ENCODE measurements around the gene ZSWIM5.

Gene ZSWIM5

DNA sequence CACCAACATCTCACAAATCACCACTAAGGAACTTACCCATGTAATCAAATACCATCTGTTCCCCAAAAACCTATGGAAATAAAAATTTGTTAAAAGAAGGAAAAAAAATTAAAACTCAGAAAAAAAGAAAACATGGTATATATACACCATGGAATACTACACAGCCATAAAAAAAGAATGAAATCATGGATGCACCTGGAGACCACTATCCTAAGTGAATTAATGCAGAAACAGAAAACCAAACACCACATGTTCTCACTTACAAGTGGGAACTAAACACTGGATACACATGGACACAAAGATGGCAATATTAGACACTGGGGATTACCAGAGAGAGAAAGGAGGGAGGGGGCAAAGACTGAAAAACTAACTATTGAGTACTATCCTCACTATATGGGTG is 50.4 kb downstream of the ZSWIM5 start:
- Histone ChIP-seq H3K4me1 (ENCODE audit: low read length) (no peaks in the 10 kb centered on the region), H3K79me2 (ENCODE audit: low read length) (no peaks in the 10 kb centered on the region), H3K4me3 (ENCODE audit: low read length) (no peak overlapping the region), H3F3A (ENCODE audit: insufficient read depth, low read length) (no peaks in the 10 kb centered on the region), H3K4me2 (ENCODE audit: low read depth, low read length) (no peak overlapping the region), H4K20me1 (ENCODE audit: insufficient read depth, low read length) (no peaks in the 10 kb centered on the region), H3K27ac (ENCODE audit: low read length) (no peak overlapping the region), H3K27me3 (replicated peaks; ENCODE audit: insufficient read depth, low read length) (no peaks in the 10 kb centered on the region), H3K9me3 (replicated peaks; ENCODE audit: insufficient read depth, low read length) (no peaks in the 10 kb centered on the region), H2AFZ (ENCODE audit: low read length) (no peak overlapping the region), H3K9me2 (replicated peaks; ENCODE audit: insufficient read depth, low read length) (no peaks in the 10 kb centered on the region), H3K36me3 (replicated peaks; ENCODE audit: insufficient read depth, low read length) (no peaks in the 10 kb centered on the region), H3K9ac (ENCODE audit: low read length) (no peak overlapping the region)
- DNase-seq, result no peak
- TF ChIP-seq EZH2 (optimal IDR thresholded peaks at IDR 0.05; ENCODE audit: low read depth, low read length), result no peak
- TF ChIP-seq EZH2phosphoT487 (IDR thresholded peaks at IDR 0.05; ENCODE audit: low read length), result no peak
- TF ChIP-seq, protein P1, sequence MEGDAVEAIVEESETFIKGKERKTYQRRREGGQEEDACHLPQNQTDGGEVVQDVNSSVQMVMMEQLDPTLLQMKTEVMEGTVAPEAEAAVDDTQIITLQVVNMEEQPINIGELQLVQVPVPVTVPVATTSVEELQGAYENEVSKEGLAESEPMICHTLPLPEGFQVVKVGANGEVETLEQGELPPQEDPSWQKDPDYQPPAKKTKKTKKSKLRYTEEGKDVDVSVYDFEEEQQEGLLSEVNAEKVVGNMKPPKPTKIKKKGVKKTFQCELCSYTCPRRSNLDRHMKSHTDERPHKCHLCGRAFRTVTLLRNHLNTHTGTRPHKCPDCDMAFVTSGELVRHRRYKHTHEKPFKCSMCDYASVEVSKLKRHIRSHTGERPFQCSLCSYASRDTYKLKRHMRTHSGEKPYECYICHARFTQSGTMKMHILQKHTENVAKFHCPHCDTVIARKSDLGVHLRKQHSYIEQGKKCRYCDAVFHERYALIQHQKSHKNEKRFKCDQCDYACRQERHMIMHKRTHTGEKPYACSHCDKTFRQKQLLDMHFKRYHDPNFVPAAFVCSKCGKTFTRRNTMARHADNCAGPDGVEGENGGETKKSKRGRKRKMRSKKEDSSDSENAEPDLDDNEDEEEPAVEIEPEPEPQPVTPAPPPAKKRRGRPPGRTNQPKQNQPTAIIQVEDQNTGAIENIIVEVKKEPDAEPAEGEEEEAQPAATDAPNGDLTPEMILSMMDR (IDR thresholded peaks at IDR 0.05; ENCODE audit: low read length), result no peak

DNA sequence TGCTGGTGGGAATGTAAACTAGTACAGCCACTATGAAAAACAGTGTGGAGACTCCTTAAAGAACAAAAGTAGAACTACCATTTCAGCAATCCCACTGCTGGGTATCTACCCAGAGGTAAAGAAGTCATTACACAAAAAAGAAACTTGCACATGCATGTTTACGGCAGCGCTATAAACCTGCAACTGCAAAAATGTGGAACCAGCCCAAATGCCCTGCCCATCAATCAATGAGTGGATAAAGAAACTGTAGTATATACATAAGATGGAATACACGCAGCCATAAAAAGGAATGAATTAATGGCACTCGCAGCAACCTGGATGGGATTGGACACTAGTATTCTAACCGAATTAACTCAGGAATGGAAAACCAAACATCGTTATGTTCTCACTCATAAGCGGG is 51.0 kb downstream of the ZSWIM5 start:
- Histone ChIP-seq H3K4me1 (ENCODE audit: low read length) (no peaks in the 10 kb centered on the region), H3K9me3 (replicated peaks; ENCODE audit: insufficient read depth, low read length) (no peaks in the 10 kb centered on the region), H2AFZ (ENCODE audit: low read length) (no peak overlapping the region), H3K27me3 (replicated peaks; ENCODE audit: insufficient read depth, low read length) (no peaks in the 10 kb centered on the region), H3K9me2 (replicated peaks; ENCODE audit: insufficient read depth, low read length) (no peaks in the 10 kb centered on the region), H3K27ac (ENCODE audit: low read length) (no peak overlapping the region), H4K20me1 (ENCODE audit: insufficient read depth, low read length) (no peaks in the 10 kb centered on the region), H3F3A (ENCODE audit: insufficient read depth, low read length) (no peaks in the 10 kb centered on the region), H3K79me2 (ENCODE audit: low read length) (no peaks in the 10 kb centered on the region), H3K9ac (ENCODE audit: low read length) (no peak overlapping the region), H3K36me3 (replicated peaks; ENCODE audit: insufficient read depth, low read length) (no peaks in the 10 kb centered on the region), H3K4me3 (ENCODE audit: low read length) (no peak overlapping the region), H3K4me2 (ENCODE audit: low read depth, low read length) (no peak overlapping the region)
- DNase-seq, result no peak
- TF ChIP-seq EZH2phosphoT487 (IDR thresholded peaks at IDR 0.05; ENCODE audit: low read length) (no peak), EZH2 (optimal IDR thresholded peaks at IDR 0.05; ENCODE audit: low read depth, low read length) (no peak)

DNA sequence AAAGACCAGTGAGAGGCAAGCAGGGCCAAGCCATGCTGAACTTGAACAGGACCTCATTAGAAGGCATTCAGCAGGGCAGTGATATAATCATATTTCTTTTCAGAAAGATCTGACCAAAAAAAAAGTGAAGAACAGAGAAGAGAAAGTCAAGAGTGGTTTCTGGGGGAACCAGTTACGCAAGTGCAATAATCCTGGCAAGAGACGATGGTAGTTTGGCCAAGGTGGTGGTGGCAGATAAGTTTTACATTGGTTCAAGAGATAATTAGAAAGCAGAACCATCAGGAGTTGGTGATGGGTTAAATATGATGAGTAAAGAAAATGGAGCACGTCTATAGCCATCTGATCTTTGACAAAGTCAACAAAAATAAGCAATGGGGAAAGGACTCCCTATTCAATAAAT is 54.3 kb downstream of the ZSWIM5 start:
- TF ChIP-seq EZH2phosphoT487 (IDR thresholded peaks at IDR 0.05; ENCODE audit: low read length) (no peak), EZH2 (optimal IDR thresholded peaks at IDR 0.05; ENCODE audit: low read depth, low read length) (no peak)
- TF ChIP-seq, protein P1 (IDR thresholded peaks at IDR 0.05; ENCODE audit: low read length), result no peak
- Histone ChIP-seq H3K27me3 (replicated peaks; ENCODE audit: insufficient read depth, low read length) (no peaks in the 10 kb centered on the region), H3K79me2 (ENCODE audit: low read length) (no peaks in the 10 kb centered on the region), H4K20me1 (ENCODE audit: insufficient read depth, low read length) (no peaks in the 10 kb centered on the region), H3K9me2 (replicated peaks; ENCODE audit: insufficient read depth, low read length) (no peaks in the 10 kb centered on the region), H3K9ac (ENCODE audit: low read length) (no peak overlapping the region), H2AFZ (ENCODE audit: low read length) (no peak overlapping the region), H3K4me1 (ENCODE audit: low read length) (no peaks in the 10 kb centered on the region), H3F3A (ENCODE audit: insufficient read depth, low read length) (no peaks in the 10 kb centered on the region), H3K27ac (ENCODE audit: low read length) (no peak overlapping the region), H3K36me3 (replicated peaks; ENCODE audit: insufficient read depth, low read length) (no peaks in the 10 kb centered on the region), H3K4me3 (ENCODE audit: low read length) (no peak overlapping the region), H3K4me2 (ENCODE audit: low read depth, low read length) (no peak overlapping the region), H3K9me3 (replicated peaks; ENCODE audit: insufficient read depth, low read length) (no peaks in the 10 kb centered on the region)
- no peak for DNase-seq

DNA sequence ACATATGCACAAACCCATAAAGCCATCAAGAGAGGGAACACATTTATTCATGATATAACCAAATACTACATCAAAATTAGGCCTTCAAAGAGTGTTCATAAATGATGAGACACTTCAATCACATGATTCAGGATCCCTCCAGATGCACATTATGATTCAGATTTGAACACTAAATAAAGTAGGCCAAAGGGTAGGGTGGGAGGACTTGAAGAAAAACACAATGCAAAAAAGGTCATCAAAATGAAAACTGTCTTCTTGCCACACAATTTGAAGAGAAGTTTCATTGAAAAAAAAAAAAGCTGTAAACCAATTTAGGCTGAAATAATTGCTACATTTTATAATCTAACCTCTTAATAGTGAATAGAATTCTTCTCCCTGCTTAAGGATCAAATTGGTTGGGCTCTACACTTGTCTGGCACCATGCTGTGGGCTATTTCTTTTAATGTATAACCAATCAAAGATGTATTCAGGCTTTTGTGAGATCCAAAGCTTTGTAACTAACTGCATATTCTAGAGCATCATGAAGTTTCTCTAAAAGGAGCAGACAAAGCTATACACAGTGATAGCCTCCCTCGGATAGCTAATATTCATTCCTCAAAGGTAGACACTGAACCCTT is 58.1 kb downstream of the ZSWIM5 start:
- DNase-seq, result no peak
- Histone ChIP-seq H3K9me2 (replicated peaks; ENCODE audit: insufficient read depth, low read length) (no peaks in the 10 kb centered on the region), H3K4me2 (ENCODE audit: low read depth, low read length) (no peak overlapping the region), H4K20me1 (ENCODE audit: insufficient read depth, low read length) (no peaks in the 10 kb centered on the region), H3K36me3 (replicated peaks; ENCODE audit: insufficient read depth, low read length) (no peaks in the 10 kb centered on the region), H3F3A (ENCODE audit: insufficient read depth, low read length) (no peaks in the 10 kb centered on the region), H3K27me3 (replicated peaks; ENCODE audit: insufficient read depth, low read length) (no peaks in the 10 kb centered on the region), H3K9me3 (replicated peaks; ENCODE audit: insufficient read depth, low read length) (no peaks in the 10 kb centered on the region), H3K4me3 (ENCODE audit: low read length) (no peak overlapping the region), H2AFZ (ENCODE audit: low read length) (no peak overlapping the region), H3K4me1 (ENCODE audit: low read length) (no peaks in the 10 kb centered on the region), H3K9ac (ENCODE audit: low read length) (no peak overlapping the region), H3K79me2 (ENCODE audit: low read length) (no peaks in the 10 kb centered on the region), H3K27ac (ENCODE audit: low read length) (no peak overlapping the region)
- TF ChIP-seq, protein P1 (IDR thresholded peaks at IDR 0.05; ENCODE audit: low read length), result no peak
- no peak for TF ChIP-seq EZH2 (optimal IDR thresholded peaks at IDR 0.05; ENCODE audit: low read depth, low read length)
- TF ChIP-seq EZH2phosphoT487 (IDR thresholded peaks at IDR 0.05; ENCODE audit: low read length), result no peak
